ENCODE results near the gene DPP6. TPM values are rescaled to one million over a fixed set of nuclear protein-coding genes. Genes with fewer than 3 reads are reported as not detected.

Gene DPP6
- total and polyA plus RNA-seq, 8 donors, result 1.0 to 11.2 (median 2.6) TPM

DNA sequence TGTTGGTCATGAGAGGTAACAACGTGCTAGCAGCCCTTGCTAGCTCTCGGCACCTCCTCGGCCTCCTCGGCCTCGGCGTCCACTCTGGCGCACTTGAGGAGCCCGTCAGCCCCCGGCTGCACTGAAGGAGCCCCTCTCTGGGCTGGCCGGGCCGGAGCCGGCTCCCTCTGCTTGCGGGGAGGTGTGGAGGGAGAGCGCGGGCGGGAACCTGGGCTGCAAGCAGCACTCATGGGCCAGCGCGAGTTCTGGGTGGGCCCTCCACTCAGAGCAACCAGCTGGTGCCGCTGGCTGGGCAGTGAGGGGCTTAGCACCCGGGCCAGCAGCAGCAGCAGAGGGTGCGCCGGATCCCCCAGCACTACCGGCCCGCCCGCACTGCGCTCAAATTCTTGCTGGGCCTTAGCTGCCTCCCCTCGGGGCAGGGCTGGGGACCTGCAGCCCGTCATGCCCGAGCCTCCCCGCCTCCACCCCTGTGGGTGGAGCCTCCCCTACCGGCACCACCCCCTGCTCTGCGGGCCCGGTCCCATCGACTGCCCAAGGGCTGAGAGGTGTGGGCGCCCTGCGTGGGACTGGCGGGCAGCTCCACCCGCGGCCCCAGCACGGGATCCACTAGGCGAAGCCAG, 854.6 kb downstream of the DPP6 start:
- 90 to 93% methylated on average over 41 of the region's 41 CpGs for WGBS, 2 donors

DNA sequence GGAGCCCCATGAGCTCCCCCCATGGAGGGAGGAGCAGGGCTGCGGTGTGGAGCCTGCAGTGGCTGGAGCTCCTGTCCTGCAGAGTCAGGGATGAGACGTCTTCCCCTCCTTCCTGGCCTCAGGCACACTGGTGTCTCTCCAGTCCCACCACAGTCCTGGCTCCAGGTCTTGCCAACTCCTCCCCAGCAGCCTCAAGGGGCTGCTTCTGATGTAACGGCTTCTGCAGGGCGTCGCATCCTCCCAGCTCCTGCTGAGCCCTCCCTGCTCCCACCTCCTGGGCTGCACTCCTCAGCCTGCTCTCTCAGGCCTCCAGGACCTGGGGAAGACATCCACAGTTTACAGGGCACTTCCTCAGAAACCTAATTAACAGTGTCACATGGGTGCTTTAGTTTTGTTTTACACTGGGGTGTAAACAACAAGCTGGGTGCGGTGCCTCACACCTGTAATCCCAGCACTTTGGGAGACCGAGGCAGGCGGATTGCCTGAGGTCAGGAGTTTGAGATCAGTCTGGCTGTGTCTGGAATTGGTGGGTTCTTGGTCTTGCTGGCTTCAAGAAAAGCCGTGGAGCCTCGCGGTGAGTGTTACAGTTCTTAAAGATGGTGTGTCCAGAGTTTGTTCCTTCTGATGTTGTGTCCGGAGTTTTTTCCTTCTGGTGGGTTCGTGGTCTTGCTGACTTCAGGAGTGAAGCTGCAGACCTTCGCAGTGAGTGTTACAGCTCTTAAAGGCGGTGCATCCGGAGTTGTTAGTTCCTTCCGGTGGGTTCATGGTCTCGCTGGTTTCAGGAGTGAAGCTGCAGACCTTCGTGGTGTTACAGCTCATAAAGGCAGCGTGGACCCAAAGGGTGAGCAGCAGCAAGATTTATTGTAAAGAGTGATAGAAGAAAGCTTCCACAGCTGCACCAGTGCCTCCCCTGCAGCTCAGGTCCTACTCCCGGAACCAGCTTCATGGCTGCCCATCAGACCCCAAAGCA, 855.7 kb downstream of the DPP6 start:
- Histone ChIP-seq H3K4me1 (no peaks in the 10 kb centered on the region), H3K4me3 (no peak overlapping the region), H3K36me3 (no peaks in the 10 kb centered on the region), H3K27me3 (no peaks in the 10 kb centered on the region), H3K27ac (no peak overlapping the region), H3K9me3 (no peaks in the 10 kb centered on the region)
- 66 to 75% methylated on average over 21 of the region's 21 CpGs for WGBS, 2 donors
- ATAC-seq (no peak), DNase-seq (no peak), FAIRE-seq (no peak)
- intact Hi-C loops (cut with DNase I), result no loop called here
- TF ChIP-seq, protein P1, sequence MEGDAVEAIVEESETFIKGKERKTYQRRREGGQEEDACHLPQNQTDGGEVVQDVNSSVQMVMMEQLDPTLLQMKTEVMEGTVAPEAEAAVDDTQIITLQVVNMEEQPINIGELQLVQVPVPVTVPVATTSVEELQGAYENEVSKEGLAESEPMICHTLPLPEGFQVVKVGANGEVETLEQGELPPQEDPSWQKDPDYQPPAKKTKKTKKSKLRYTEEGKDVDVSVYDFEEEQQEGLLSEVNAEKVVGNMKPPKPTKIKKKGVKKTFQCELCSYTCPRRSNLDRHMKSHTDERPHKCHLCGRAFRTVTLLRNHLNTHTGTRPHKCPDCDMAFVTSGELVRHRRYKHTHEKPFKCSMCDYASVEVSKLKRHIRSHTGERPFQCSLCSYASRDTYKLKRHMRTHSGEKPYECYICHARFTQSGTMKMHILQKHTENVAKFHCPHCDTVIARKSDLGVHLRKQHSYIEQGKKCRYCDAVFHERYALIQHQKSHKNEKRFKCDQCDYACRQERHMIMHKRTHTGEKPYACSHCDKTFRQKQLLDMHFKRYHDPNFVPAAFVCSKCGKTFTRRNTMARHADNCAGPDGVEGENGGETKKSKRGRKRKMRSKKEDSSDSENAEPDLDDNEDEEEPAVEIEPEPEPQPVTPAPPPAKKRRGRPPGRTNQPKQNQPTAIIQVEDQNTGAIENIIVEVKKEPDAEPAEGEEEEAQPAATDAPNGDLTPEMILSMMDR (IDR thresholded peaks at IDR 0.05), result no peak

More for the DNA sequence above, 854.6 kb downstream of the DPP6 start:
- FAIRE-seq (no peak), DNase-seq (no peak), ATAC-seq (no peak)
- Histone ChIP-seq H3K36me3 (no peaks in the 10 kb centered on the region), H3K27me3 (no peaks in the 10 kb centered on the region), H3K27ac (no peak overlapping the region), H3K4me1 (no peaks in the 10 kb centered on the region), H3K4me3 (no peak overlapping the region), H3K9me3 (no peaks in the 10 kb centered on the region)
- intact Hi-C loops (cut with DNase I), result no loop called here
- TF ChIP-seq, protein P1 (IDR thresholded peaks at IDR 0.05), result no peak

DNA sequence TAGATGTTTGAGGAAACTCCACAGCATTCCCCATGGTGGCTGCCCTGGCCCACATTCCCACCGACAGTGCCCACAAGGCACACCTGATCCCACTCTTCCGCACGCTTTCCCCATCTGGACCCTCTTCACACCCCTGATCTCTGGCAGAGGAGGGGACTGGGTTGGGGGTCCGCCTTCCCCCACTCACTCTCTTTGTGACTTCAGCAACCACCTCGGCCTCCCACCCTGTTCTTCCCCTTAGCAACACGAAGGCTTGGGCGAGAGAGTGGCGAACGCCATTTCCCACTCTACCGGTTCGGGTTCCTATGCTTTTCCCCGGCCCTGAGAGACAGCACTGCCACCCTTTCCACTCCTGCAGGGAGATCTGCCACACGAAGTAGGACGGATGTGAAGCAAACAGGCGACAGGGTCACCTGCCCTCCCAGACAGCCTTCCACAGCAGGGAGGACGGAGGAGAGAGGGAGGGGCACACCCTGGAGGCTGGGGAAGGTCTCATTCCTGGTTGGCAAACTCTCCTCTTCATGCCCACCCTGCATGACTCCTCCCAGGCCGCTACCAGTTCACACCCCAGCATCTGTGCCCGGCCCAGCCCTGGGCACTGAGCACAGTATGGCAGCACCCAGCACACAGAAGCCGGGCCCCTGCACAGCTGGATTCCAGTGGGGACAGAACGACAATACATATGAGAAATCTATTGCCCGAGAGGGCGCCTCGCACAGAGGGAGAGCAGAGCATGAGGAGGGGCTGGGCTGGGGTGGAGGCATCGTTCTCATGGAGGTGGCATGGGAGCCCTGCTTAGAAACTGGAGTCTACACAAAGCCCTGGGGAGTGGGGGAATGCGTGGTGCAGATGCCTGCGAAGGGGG, 857.3 kb downstream of the DPP6 start:
- FAIRE-seq (no peak), DNase-seq (no peak)
- intact Hi-C loops (cut with DNase I), result loop anchor here in 1 of 3 donors (10.0 kb wide), 1 partner anchor 445 kb away; no protein-coding TSS in a partner anchor

DNA sequence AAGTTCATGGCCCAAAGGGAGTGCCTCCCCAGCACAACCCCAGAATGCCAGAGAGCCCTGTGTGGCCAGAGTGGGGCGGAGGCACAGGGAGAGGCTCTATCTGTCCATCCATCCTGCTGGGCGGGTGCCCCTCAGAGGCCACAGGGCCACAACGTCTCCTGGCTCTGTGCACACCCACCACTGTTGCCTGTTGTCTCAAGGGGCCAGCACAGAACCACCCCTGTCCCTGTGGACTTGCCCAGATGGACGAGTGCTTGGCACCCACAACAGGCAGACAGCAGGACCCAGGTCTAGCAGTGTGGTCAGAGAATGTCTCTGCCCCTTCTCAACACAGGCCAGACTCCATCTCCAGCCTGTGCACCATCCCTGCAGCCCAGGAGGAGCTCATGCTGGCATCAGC, 857.9 kb downstream of the DPP6 start:
- H3K4me1 ChIP-seq, result no peaks in the 10 kb centered on the region
- FAIRE-seq (no peak), DNase-seq (no peak), ATAC-seq (no peak)
- no peak overlapping the region for H3K27ac ChIP-seq
- H3K36me3 ChIP-seq, result no peaks in the 10 kb centered on the region
- H3K27me3 ChIP-seq, result no peaks in the 10 kb centered on the region
- intact Hi-C loops (cut with DNase I), result loop anchor here in 1 of 3 donors (10.0 kb wide), 1 partner anchor 445 kb away; no protein-coding TSS in a partner anchor
- 64 to 77% methylated on average over 4 of the region's 4 CpGs for WGBS, 2 donors
- H3K9me3 ChIP-seq, result no peaks in the 10 kb centered on the region
- TF ChIP-seq, protein P1 (IDR thresholded peaks at IDR 0.05), result no peak
- H3K4me3 ChIP-seq, result no peak overlapping the region

More for the DNA sequence above, 857.3 kb downstream of the DPP6 start:
- Histone ChIP-seq H3K9me3 (no peaks in the 10 kb centered on the region), H3K4me1 (no peaks in the 10 kb centered on the region), H3K27me3 (no peaks in the 10 kb centered on the region), H3K4me3 (no peak overlapping the region), H3K36me3 (no peaks in the 10 kb centered on the region), H3K27ac (no peak overlapping the region)
- TF ChIP-seq, protein P1 (IDR thresholded peaks at IDR 0.05), result no peak
- 66 to 74% methylated on average over 26 of the region's 26 CpGs for WGBS, 2 donors
- ATAC-seq, result no peak
